ENCODE measurements around the gene MGAT5.

Gene MGAT5

GRCh38 chr2:134429886-134430285 is 176.0 kb downstream of the MGAT5 start:
- no peak for DNase-seq

DNA sequence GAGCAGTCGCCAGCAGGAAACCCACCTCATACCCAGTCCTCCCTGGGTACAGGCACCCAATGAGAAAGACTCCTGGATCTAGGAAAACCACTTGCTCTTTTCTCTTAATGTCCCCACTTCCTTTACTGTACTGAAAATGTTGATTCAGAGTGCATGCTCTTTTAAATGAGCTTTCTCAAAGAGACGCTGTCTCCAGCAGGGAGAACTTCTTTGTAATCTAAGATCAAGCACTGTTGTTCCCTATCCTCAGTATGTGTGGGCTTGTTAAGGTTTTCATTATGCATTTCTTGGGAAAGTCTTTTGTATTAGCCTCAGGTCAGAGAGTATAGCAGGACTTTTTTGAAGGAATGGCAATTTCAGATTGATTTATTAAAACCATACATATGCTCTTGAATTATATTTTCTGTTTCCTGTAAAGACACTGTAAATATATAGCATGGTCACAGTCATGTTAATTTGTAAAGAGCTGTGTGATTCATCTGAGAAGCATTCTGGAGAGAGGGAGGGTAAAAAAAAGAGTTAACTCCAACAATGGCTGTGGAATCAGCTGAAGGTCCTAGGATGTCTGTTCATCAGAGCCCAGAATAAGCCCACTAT is 178.1 kb downstream of the MGAT5 start:
- no peak for DNase-seq

DNA sequence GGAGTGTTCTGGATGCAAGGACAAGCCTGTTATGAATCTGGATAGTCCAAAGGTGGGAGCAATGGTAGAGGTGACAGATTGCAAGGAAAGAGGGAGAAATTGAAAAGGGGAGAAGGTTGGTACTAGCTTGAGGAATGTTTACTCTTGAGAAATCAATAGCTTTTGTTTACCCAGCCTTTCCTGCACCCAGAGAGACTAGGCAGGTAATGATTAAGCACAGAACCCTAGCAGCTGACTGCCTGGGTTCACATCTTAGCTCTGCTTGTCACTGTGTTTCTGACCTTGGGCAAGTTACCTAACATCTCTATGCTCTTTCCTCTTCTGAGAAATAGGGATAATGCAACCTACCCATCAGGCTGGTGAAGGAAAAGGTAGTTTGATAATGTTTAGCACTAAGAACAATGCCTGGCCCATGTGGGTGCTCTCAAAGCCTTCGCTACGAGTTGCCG is 178.6 kb downstream of the MGAT5 start:
- no peak for DNase-seq

DNA sequence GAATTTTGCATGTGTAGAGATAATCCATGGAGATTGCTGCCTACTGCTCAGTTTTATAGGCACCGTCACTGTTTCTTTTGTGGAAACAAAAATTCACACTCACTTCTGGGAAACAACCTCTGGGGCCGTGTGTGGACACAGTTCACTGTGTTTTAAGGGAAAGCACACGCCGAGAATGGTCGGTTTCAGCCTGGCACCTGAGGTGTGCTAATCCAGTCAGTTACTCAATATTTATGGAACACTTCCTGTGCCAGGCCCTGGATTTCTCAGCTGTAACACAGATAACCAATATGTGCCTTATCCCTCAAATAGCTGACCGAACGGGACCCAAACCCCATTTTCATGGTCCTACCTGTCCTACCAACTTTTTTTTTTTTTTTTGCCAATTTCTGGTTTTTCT is 179.6 kb downstream of the MGAT5 start:
- DNase-seq, result no peak

GRCh38 chr2:134433979-134434378 is 180.1 kb downstream of the MGAT5 start:
- DNase-seq, result no peak

DNA sequence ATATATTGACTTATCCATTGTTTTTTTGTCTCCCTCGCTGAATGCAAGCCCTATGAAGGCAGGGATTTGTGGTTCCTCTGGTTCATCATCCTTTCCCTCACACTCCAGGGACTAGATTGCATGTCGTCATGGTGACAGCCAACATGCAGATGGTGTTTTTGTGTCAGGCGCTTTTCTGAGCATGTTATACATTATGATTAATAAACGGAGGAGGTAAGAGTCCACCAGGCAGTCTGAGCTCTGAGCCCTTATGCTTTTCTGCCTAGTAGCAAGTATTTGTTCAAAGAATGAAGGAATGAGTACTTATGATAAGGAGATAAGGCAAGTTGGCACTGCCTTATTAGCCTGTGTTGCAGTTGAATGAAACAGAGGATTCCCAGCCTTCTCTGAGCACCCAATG is 181.6 kb downstream of the MGAT5 start:
- DNase-seq, result no peak

DNA sequence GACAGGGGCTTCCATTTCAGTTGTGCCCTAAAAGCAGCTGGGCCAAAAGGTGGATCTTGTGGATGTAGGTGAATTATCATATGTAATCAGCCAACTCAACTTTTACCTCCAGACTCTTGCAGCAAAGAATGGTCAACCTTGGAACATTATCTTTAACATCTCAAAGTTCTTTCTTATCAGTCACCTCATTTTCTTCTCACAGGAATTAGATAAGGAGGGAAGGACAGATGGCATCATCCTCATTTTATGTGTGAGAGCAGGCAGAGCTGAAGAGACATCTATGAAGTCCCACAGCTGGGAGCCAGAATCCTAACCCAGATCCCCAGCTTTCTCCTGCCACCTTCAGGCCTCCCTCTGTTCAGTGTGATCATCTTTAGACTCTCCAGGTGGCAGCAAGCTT is 182.1 kb downstream of the MGAT5 start:
- no peak for DNase-seq

DNA sequence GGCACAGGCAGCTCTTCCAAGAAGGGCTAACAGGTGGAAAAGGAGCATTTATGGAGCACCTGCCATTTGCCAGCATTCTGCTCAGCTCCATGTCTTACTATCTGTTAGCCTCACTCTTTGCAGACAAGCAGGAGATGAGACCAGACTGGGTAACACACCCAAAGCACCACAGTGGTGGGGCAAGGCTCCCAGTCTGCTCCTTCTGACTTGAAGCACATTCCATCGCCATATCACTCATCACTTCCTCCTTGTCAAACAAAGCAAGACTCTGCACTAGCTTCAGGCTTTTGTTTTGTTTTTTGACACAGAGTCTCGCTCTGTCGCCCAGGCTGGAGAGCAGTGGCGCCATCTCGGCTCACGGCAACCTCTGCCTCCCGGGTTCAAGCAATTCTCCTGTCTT is 182.8 kb downstream of the MGAT5 start:
- DNase-seq, result no peak

- no peak for DNase-seq
These were observed 184.5 kb downstream of the MGAT5 start for GRCh38 chr2:134438371-134438770.

DNA sequence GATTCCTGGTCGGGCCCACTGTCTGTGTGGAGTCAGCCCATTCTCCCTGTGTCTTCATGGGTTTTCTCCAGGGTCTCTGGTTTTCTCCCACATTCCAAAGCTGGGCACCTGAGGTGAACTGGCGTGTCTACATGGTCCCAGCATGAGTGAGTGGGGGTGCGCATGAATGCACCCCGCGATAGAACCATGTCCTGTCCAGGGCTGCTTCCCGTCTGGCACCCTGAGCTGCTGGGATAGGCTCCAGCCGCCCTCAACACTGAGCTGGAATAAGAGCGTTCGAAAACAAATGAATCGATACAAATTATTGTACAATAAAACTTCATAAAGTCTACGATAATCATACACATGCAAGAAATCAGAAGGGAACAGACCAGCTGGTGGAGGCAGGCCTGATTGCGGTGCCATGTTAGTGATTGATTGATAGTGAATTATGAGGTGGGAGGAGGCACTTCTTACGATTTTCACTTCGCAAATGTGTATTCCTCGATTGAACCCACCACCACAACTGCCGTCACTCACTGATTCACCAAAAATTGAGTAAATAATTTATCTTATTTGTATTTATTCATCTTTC is 186.6 kb downstream of the MGAT5 start:
- DNase-seq, result no peak

GRCh38 chr2:134441153-134441863 is 187.4 kb downstream of the MGAT5 start:
- DNase-seq, result no peak

- DNase-seq, result no peak
These were observed 190.1 kb downstream of the MGAT5 start for GRCh38 chr2:134443814-134444480.

DNA sequence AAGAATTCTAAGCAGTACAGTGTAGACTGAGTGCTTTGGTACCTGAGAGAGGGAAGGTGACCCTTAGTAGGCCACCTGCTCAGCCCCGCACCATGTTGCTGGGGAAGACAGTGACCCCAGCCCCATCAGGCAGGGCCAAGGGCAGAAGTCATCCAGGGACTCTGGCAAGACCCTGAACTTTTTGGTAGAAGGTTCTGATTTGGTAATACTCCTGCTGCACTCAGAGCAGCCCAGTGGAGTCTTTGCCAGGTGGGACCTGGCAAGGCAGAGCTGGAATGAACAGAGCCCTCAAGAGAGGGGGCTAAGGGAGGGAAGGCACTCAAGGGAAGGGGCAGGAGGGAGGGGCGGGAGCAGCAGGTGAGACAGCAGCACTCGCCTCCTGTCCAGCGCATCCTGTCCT is 191.2 kb downstream of the MGAT5 start:
- DNase-seq, result no peak

DNA sequence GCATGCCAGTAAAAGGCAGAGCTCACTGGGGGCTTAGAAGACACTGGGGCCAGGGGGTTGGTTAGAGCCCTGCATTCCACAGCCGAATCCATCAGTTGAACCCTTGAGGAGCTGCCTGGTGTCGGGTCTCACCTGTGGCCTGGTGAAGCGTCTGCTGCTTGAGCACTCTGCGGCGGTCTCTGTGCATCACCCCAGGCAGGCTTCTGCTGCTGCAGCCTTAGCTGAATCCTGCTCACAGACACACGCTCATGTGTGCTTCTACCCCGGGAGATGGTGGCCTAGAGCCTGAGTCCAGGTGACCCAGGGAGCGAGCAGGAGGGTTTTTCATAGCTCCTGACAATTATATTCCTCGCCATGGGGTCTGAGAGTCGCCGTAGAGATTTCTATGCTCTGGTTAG is 192.1 kb downstream of the MGAT5 start:
- no peak for DNase-seq

DNA sequence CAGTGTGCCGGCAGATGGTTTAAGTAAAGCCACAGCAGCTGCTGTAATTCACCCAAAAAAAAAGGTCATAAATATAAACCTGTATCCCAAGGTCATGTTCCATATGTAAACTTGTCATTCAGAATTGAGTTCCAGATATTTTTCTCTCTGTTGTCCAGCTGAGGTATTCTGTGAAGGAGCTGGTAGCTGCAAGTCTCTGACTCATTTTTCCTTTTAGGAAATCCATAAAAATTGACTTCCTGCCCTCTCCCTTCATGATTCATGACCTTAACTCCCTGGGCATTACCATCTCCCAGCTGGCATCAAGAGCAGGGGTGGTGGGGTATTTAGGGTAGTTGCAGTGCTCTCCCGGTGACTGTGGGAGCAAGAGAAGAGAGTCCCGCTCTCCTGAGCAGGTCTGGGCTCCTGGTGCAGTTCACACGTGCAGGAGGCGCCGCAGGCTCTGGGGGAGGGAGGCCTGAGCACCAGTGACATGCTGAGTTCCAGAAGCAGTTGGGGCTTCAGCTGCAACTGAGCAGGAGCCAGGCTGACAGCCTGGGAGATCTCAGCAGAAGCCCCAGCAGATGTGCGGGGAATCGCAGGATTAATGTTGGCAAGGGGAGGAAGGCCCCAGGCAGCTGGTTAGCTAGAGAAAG is 192.6 kb downstream of the MGAT5 start:
- no peak for DNase-seq

GRCh38 chr2:134447669-134448068 is 193.8 kb downstream of the MGAT5 start:
- no peak for DNase-seq

GRCh38 chr2:134448650-134449049 is 194.8 kb downstream of the MGAT5 start:
- no peak for DNase-seq

DNA sequence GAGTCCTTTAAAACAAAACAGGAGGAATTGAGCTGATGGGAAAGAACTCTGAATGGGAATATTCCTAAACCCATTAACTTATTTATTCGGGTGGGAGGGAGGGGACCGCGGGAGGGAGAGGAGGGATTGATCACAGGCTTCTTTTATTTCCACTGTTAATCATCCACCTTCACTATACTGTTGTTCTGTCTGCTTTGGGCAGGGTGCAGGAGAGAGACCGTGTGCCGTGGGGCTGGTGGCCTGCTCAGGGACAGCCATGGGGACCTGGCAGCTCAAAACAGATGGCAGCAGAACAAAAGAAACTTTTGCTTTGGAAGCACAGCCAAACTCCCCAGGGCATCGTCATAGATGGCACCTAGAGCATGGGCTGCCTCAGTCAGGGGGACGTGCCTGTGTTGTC is 195.3 kb downstream of the MGAT5 start:
- no peak for DNase-seq

- no peak for DNase-seq
These were observed 196.1 kb downstream of the MGAT5 start for GRCh38 chr2:134449751-134450513.

- no peak for DNase-seq
These were observed 197.4 kb downstream of the MGAT5 start for GRCh38 chr2:134451347-134451630.

DNA sequence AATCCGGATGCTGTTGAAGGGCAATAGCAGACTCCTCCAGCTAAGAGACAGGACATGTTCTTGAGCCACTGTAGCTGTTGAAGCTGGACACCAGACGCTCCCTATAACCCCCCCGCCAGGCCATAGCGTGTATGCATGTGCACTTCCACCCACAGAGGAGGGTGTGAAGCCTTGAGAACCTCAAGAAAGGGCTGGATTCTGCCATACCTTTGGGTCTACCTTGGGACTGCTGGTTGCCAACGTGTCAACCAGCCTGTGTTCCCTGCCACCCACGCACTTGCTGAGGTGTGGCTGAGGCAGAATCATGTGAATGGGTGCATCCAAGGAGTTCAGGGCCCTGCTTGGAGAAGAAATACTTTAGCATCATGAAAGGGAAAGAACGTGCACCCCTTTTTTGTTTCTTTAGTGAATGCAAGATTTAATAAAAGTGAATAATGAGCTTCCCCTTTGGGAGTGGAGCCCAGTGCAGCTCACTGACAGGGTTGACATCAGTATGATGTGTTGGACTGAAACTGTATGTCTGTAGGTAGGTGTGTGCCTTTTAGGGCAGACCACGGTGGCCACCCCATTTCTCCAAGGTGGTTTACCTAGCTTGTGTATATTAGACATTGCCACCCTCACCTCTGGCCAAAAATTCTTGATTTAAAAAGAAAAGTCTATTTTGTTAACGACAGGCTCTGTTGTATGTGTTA is 198.3 kb downstream of the MGAT5 start:
- no peak for DNase-seq

GRCh38 chr2:134453476-134453875 is 199.6 kb downstream of the MGAT5 start:
- no peak for DNase-seq

Data from T-helper 2 cell (primary cell).